Central memory CD8-positive, alpha-beta T cell (primary cell): ENCODE results near the gene CSGALNACT2.
A peak's percentile ranks its signal among the peaks of the same experiment; 100 is the strongest.
"Not testable (repeated sequence)": the region's sequence is repeated elsewhere in the genome, so short reads cannot be mapped to it uniquely, and the experiment has no call there.

Source experiments
- ATAC-seq: fragments of 150-1000 bp; cut with Tn5 transposase; replicated peaks from 2 replicates; pipeline ENCODE4 v1.10.0; 2022; ENCODE audit warnings: mild to moderate bottlenecking, moderate FRiP score, moderate number of reproducible peaks; ENCODE audit not compliant: poor library complexity, severe bottlenecking; ENCODE audit errors: extremely low read depth
- DNase-seq, 2 donors: peaks; one replicate each; pipeline ENCODE4 v3.0.0; 2021; ENCODE audit warnings: low spot score in 2 of 2
- H3K27ac Mint-ChIP-seq: one replicate; pipeline ENCODE4 v1.8.0; 2022; ENCODE audit warnings: low read depth, mild to moderate bottlenecking, moderate library complexity, mixed read lengths
- H3K27me3 Mint-ChIP-seq: one replicate; pipeline ENCODE4 v1.8.0; 2022; ENCODE audit warnings: mixed read lengths
- H3K36me3 Mint-ChIP-seq: one replicate; pipeline ENCODE4 v1.8.0; 2022; ENCODE audit warnings: mild to moderate bottlenecking, moderate library complexity, mixed read lengths; ENCODE audit not compliant: insufficient read depth
- H3K4me1 Mint-ChIP-seq: one replicate; pipeline ENCODE4 v1.8.0; 2022; ENCODE audit warnings: mixed read lengths
- H3K4me3 Mint-ChIP-seq: one replicate; pipeline ENCODE4 v1.8.0; 2022; ENCODE audit warnings: mild to moderate bottlenecking, moderate library complexity, mixed read lengths
- H3K9me3 Mint-ChIP-seq: one replicate; pipeline ENCODE4 v1.8.0; 2022; ENCODE audit warnings: mixed read lengths

The CSGALNACT2 gene

GRCh38 chr10:43145311-43145710 lies 7.1 kb downstream of the CSGALNACT2 start:
- Mint-ChIP-seq H3K27me3 (no peaks in the 10 kb centered on the region), H3K4me1 (peaks cover 72% of the 10 kb centered on the region), H3K36me3 (peaks cover 9% of the 10 kb centered on the region), H3K27ac (peak overlapping the region; percentile 25), H3K9me3 (no peaks in the 10 kb centered on the region), H3K4me3 (no peak overlapping the region)
- DNase-seq (no peak), ATAC-seq (no peak)

- ATAC-seq, H3K36me3 Mint-ChIP-seq, DNase-seq, H3K9me3 Mint-ChIP-seq, H3K4me3 Mint-ChIP-seq, H3K27me3 Mint-ChIP-seq: not testable (repeated sequence)
- H3K4me1 Mint-ChIP-seq, result peaks cover 72% of the 10 kb centered on the region
- H3K27ac Mint-ChIP-seq, result peak overlapping the region; percentile 25
Measured at GRCh38 chr10:43145936-43146335, 7.7 kb downstream of the CSGALNACT2 start.

GRCh38 chr10:43151371-43151770 lies 13.1 kb downstream of the CSGALNACT2 start:
- DNase-seq (no peak), ATAC-seq (no peak)
- no peaks in the 10 kb centered on the region for H3K9me3 Mint-ChIP-seq
- no peak overlapping the region for H3K4me3 Mint-ChIP-seq
- peak overlapping the region; percentile 52 for H3K27ac Mint-ChIP-seq
- H3K36me3 Mint-ChIP-seq, result peaks cover 4% of the 10 kb centered on the region
- peaks cover 59% of the 10 kb centered on the region for H3K4me1 Mint-ChIP-seq
- H3K27me3 Mint-ChIP-seq, result no peaks in the 10 kb centered on the region

GRCh38 chr10:43153901-43154300 lies 15.7 kb downstream of the CSGALNACT2 start:
- no peak for DNase-seq
- no peaks in the 10 kb centered on the region for H3K9me3 Mint-ChIP-seq
- no peak overlapping the region for H3K4me3 Mint-ChIP-seq
- peaks cover 8% of the 10 kb centered on the region for H3K36me3 Mint-ChIP-seq
- H3K27ac Mint-ChIP-seq, result no peak overlapping the region
- peaks cover 52% of the 10 kb centered on the region for H3K4me1 Mint-ChIP-seq
- no peaks in the 10 kb centered on the region for H3K27me3 Mint-ChIP-seq
- no peak for ATAC-seq

DNA sequence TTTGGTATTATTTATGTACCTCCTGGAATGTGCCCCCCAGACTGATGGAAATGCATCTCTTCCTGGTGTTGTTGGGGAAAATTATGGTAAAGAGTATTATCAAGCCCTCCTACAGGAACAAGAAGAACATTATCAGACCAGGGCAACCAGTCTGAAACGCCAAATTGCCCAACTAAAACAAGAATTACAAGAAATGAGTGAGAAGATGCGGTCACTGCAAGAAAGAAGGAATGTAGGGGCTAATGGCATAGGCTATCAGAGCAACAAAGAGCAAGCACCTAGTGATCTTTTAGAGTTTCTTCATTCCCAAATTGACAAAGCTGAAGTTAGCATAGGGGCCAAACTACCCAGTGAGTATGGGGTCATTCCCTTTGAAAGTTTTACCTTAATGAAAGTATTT lies 17.0 kb downstream of the CSGALNACT2 start:
- DNase-seq, result no peak
- Mint-ChIP-seq H3K9me3 (no peaks in the 10 kb centered on the region), H3K27me3 (no peaks in the 10 kb centered on the region), H3K27ac (no peak overlapping the region), H3K4me3 (no peak overlapping the region), H3K4me1 (peaks cover 48% of the 10 kb centered on the region), H3K36me3 (peaks cover 15% of the 10 kb centered on the region)
- no peak for ATAC-seq

GRCh38 chr10:43155741-43156140 lies 17.5 kb downstream of the CSGALNACT2 start:
- DNase-seq, result no peak
- Mint-ChIP-seq H3K9me3 (no peaks in the 10 kb centered on the region), H3K27ac (peak overlapping the region; percentile 23), H3K27me3 (no peaks in the 10 kb centered on the region), H3K4me3 (no peak overlapping the region), H3K36me3 (peaks cover 13% of the 10 kb centered on the region), H3K4me1 (peaks cover 46% of the 10 kb centered on the region)
- ATAC-seq, result no peak

DNA sequence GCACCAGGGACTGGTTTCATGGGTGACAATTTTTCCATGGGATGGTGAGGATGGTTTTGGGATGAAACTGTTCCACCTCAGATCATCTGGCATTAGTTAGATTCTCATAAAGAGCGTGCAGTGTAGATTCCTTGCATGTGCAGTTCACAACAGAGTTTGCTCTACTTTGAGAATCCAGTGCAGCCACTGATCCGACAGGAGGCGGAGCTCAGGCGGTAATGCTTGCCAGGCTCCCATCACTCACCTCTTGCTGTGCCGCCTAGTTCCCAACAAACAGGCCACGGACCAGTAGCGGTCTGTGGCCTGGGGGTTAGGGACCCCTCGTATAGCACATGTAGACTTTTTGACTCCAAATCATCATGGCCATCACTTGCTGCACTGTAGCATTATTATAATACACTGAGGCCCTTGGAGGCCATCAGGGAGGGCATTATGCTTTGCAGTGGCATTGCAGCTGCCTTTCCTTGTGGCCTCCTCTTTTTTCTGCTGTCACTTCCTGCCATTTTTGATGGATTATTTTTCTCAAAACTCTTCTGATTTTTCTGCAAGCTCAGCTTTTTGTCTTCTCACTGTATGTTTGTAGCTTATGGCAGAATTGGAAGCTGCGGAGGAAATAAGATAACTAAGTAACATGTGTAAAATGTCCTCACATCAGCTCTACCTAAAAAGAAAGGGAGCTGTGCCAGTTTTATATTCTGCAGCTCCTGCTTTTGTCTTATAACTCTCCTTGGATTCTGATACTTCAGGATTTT lies 18.5 kb downstream of the CSGALNACT2 start:
- H3K36me3 Mint-ChIP-seq, result peaks cover 21% of the 10 kb centered on the region
- no peak overlapping the region for H3K4me3 Mint-ChIP-seq
- no peaks in the 10 kb centered on the region for H3K9me3 Mint-ChIP-seq
- no peak overlapping the region for H3K27ac Mint-ChIP-seq
- no peaks in the 10 kb centered on the region for H3K27me3 Mint-ChIP-seq
- peaks cover 46% of the 10 kb centered on the region for H3K4me1 Mint-ChIP-seq
- ATAC-seq (no peak), DNase-seq (no peak)

- DNase-seq (no peak), ATAC-seq (no peak)
- Mint-ChIP-seq H3K9me3 (no peaks in the 10 kb centered on the region), H3K27ac (no peak overlapping the region), H3K36me3 (peaks cover 26% of the 10 kb centered on the region), H3K4me3 (no peak overlapping the region), H3K4me1 (peaks cover 60% of the 10 kb centered on the region), H3K27me3 (no peaks in the 10 kb centered on the region)
Measured at GRCh38 chr10:43158636-43159035, 20.4 kb downstream of the CSGALNACT2 start.

DNA sequence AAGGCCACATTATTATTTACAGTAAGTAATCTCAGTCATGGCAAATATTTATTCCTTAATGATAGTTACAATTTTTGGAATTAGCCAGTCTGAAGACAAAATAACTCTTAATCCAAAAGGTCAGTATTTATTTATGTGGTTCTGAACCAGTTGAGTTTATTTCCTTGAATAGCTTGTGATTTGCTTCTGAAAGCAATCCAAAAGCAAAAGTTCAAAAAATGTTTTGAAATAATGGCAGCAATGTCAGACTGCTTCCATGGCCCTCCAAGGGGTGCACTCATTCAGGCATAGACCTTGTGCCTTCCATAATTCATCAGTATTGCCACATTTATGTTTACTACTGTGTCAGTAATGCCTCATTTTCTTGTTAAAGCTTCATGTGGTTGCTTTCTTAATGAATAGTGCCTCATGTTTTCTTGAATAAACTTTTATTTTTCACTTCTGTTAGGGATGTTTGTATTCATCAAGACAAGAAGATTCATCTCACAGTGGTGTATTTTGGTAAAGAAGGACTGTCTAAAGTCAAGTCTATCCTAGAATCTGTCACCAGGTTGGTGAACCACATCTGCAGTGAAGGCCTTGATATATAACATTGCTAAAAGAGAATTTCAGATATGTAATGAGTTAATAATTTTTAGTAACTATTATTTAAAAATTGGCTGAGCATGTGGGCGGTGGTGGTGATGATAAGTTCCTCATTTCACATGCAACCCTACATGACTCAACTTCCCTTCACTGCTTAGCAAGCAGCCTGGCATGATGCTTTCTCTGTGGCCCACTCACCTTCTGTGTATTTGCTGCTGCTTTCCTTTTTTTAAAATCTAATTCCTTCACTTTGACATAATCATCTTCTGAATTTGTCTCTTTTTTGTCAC lies 22.0 kb downstream of the CSGALNACT2 start:
- ATAC-seq (no peak), DNase-seq (no peak)
- H3K4me3 Mint-ChIP-seq, result no peak overlapping the region
- H3K4me1 Mint-ChIP-seq, result peaks cover 63% of the 10 kb centered on the region
- H3K36me3 Mint-ChIP-seq, result peaks cover 37% of the 10 kb centered on the region
- no peak overlapping the region for H3K27ac Mint-ChIP-seq
- H3K27me3 Mint-ChIP-seq, result no peaks in the 10 kb centered on the region
- no peaks in the 10 kb centered on the region for H3K9me3 Mint-ChIP-seq

GRCh38 chr10:43160921-43161255 lies 22.6 kb downstream of the CSGALNACT2 start:
- no peak overlapping the region for H3K4me3 Mint-ChIP-seq
- no peak for ATAC-seq

GRCh38 chr10:43162604-43163003 lies 24.4 kb downstream of the CSGALNACT2 start:
- H3K36me3 Mint-ChIP-seq, result peaks cover 36% of the 10 kb centered on the region
- no peak for DNase-seq

More at GRCh38 chr10:43160921-43161255, 22.6 kb downstream of the CSGALNACT2 start:
- H3K27ac Mint-ChIP-seq, result no peak overlapping the region
- peaks cover 57% of the 10 kb centered on the region for H3K4me1 Mint-ChIP-seq
- no peaks in the 10 kb centered on the region for H3K9me3 Mint-ChIP-seq
- no peaks in the 10 kb centered on the region for H3K27me3 Mint-ChIP-seq
- peaks cover 38% of the 10 kb centered on the region for H3K36me3 Mint-ChIP-seq
- no peak for DNase-seq

DNA sequence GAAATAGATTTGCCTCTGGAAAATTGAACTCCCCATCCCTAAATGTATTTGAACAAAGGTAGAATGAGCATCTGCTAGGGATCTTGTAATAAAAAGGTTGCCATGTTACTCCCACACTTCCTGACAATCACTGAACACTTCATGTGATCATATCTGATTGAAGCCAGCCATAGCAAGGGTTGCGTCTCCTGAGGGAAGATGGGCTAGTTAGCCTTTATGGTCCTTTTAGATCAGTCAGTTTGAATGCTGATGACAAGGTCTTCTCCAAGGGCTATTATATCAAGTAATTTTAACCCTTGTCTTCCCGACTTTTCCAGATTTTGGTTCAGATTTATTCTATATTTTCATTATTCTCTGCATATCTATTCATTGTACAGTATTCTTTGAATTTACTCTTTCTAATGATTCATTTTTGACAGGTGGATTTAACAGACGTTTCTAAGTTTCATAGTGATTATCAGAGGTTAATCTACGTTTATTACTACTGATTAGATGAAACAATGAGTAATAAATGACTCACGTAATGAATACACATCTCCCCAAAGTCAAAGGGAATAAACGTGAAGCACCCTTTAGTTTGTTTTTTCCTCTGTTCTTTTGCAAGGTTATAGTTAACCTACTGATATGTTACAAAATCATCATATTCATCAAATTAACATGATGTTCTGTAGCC lies 28.1 kb downstream of the CSGALNACT2 start:
- H3K4me3 Mint-ChIP-seq, result no peak overlapping the region
- no peaks in the 10 kb centered on the region for H3K27me3 Mint-ChIP-seq
- DNase-seq (no peak), ATAC-seq (no peak)
- peaks cover 39% of the 10 kb centered on the region for H3K36me3 Mint-ChIP-seq
- H3K27ac Mint-ChIP-seq, result peak overlapping the region; percentile 30
- no peaks in the 10 kb centered on the region for H3K9me3 Mint-ChIP-seq
- peaks cover 60% of the 10 kb centered on the region for H3K4me1 Mint-ChIP-seq

More at GRCh38 chr10:43162604-43163003, 24.4 kb downstream of the CSGALNACT2 start:
- ATAC-seq, result peak; percentile 73
- H3K27me3 Mint-ChIP-seq, result no peaks in the 10 kb centered on the region
- H3K4me1 Mint-ChIP-seq, result peaks cover 52% of the 10 kb centered on the region
- H3K9me3 Mint-ChIP-seq, result no peaks in the 10 kb centered on the region
- H3K4me3 Mint-ChIP-seq, result no peak overlapping the region
- peak overlapping the region; percentile 2 for H3K27ac Mint-ChIP-seq
